GM19328 (cell line): ENCODE measurements around the gene AOAH.
"Not testable (repeated sequence)": the region's sequence is repeated elsewhere in the genome, so short reads cannot be mapped to it uniquely, and the experiment has no call there.

Experiments
- ATAC-seq: cut with Tn5 transposase; IDR thresholded peaks from one replicate; pipeline ENCODE4 v1.9.1; 2021; ENCODE audit warnings: mild to moderate bottlenecking, moderate library complexity; ENCODE audit not compliant: unreplicated experiment

Gene AOAH

DNA sequence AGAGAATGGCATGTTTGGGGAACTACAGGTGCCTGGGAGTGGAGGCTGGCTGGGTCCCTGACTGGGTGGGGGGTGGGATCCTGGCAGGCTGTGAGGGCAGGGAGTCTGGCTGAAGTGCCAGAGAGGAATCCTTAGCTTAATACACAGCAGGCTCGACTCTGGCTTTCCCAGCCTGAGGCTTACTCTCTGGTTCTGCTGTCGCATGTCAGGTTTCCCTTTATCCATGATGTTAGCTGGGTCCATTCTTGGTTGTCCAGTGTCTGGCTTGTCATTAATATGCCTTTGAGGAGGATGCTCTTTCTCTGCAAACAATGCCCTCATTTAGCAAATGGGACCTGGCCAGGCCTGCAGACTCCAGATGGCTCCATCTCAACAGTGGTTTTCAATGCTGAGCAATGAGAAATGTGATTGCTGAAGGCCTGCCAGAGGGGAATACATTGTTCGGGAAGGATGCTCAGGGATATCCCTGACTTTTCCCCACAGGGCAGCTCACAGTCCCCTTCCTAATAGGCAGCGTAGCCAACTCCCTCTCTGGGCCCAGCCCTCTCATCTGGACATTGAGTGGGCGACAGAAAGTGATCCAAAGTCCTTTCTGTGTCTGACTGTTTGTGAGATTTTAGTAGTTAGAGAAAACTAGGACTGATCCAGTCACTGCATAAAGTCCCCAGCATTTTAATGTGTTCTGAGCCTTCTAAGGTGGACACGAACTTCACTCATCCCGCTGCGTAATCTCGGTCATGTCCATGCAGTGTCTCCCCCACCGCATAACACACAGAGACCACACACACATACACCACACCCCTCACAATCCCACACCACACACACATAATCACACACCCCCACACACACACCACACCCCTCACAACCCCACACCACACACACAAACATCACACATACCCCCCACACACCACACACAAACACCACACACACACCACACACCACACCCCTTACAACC is 209.7 kb downstream of the AOAH start:
- no peak for ATAC-seq

DNA sequence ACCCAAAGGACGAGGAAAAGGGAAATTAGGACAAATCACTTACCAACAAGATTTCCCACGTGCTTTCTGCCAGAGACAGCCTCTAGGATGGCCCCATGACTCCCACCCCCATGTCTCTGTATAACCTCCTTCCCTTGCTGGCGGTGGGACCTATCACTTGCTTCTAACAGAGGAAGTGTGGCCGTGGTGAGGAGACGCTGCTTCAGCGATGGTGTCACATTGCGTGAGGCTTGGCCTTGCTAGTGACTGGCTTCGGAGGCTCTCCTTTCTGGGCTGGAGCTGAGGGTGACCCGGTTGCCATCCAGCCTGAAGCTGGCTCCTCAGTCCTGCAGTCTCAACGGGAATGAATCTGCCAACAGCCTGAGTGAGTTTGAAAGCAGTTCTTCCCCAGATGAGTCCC is 210.9 kb downstream of the AOAH start:
- no peak for ATAC-seq

DNA sequence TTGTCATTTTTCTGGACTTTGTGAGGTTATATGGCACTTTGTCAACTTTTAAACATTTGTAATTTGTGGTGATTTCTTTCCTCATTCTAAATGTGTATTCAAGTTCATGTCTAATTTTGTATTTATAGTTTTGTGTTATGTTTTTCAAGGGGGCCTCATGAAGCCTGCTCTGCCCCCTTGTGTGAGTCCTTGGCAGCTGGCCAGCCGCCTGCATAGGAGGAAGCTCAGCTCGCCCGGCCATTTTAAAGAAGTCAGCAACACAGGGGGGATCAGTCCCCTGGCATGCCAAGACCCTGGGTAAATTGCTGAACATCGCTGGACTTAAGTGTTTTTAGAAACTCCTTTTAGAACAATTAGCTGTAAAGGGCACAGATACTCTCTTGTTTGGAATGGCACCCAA is 211.7 kb downstream of the AOAH start:
- ATAC-seq = no peak

- ATAC-seq = no peak
Observed at GRCh38 chr7:36509962-36510361, 214.3 kb downstream of the AOAH start.

- no peak for ATAC-seq
Observed at GRCh38 chr7:36507475-36508440, 216.5 kb downstream of the AOAH start.

DNA sequence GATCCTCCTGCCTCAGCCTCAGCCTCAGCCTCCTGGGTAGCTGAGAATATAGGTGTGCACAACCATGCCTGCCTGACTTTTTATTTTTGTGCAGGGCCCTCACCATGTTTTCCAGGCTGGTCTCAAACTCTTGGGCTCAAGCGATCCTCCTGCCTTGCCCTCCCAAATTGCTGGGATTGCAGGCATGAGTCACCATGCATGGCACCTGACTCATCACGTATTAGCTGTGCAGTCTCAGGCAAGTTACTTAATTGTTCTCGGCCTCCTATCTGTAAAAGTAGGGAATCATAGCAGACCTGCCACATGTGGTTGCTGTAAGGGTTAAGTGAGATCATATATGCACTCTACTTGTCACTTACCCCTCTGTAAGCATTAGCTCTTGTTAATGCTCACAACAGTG is 217.5 kb downstream of the AOAH start:
- no peak for ATAC-seq

GRCh38 chr7:36506130-36506798 is 218.0 kb downstream of the AOAH start:
- ATAC-seq = no peak

DNA sequence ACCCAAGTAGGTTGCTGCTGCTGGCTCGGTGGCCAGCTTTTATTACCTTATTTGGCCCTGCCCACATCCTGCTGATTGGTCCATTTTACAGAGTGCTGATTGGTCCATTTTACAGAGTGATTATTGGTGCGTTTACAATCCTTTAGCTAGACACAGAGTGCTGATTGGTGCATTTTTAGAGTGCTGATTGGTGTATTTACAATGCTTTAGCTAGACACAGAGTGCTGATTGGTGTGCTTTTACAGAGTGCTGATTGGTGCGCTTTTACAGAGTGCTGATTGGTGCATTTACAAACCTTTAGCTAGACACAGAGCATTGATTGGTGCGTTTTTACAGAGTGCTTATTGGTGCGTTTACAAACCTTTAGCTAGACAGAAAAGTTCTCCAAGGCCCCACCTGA is 219.7 kb downstream of the AOAH start:
- ATAC-seq = not testable (repeated sequence)

DNA sequence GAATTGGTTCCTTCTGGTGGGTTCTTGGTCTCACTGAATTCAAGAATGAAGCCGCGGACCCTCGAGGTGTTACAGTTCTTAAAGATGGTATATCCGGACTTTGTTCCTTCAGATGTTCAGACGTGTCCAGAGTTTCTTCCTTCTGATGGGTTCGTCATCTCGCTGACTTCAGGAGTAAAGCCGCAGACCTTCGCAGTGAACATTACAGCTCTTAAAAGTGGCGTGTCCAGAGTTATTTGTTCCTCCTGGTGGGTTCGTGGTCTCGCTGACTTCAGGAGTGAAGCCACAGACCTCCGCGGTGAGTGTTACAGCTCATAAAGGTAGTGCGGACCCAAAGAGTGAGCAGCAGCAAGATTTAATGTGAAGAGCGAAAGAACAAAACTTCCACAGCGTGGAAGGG is 220.1 kb downstream of the AOAH start:
- ATAC-seq = not testable (repeated sequence)

GRCh38 chr7:36497775-36498174 is 226.5 kb downstream of the AOAH start:
- no peak for ATAC-seq

GRCh38 chr7:36497176-36497575 is 227.1 kb downstream of the AOAH start:
- not testable (repeated sequence) for ATAC-seq

DNA sequence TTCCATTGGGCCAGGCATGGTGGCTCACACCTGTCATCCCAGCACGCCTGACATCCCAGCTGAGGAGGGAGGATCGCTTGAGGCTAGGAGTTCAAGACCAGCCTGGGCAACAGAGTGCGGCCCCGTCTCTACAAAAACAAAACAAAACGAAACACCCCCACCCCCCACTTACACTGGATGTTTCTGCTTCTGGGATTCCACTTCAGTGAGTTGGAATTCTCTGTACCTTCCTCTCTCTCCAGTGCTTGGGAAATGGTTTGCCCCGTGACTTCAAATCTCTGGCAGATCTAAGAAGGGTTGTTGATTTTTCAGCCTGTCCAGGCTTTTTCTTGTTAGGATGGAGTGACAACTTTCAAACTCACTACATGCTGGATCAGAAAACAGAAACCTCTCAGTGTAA is 227.7 kb downstream of the AOAH start:
- no peak for ATAC-seq

- no peak for ATAC-seq
Observed at GRCh38 chr7:36491317-36491716, 233.0 kb downstream of the AOAH start.

GRCh38 chr7:36490419-36490830 is 233.9 kb downstream of the AOAH start:
- no peak for ATAC-seq

DNA sequence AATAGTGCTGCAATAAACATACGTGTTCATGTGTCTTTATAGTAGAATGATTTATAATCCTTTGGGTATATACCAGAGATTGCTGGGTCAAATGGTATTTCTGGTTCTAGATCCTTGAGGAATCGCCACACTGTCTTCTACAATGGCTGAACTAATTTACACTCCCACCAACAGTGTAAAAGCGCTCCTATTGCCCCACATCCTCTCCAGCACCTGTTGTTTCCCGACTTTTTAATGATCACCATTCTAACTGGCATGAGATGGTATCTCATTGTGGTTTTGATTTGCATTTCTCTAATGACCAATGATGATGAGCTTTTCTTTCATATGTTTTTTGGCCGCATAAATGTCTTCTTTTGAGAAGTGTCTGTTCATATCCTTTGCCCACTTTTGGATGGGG is 235.6 kb downstream of the AOAH start:
- not testable (repeated sequence) for ATAC-seq

DNA sequence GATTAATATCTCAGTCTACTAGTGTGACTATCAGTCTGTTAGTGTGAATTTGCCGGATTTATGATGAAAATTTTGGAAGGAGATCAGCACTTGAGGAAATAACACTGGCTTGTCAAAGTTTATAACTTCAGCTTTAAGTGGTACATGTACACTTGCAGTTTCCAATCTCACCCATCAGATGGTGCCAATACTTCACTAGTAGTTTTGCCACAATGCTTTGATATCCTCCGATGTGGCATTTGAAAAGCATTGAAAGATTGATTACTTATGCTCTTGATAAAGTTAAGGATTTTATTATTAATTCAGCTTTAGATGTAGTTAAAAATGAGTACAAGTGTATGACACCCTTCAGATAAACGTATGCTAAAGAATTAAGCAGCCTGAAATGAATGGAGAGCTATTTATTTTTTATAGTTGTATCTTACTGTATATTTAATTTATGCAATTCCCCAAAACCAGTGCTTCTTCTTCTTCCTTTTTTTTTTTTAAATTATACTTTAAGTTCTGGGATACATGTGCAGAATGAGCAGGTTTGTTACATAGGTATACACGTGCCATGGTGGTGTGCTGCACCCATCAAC is 236.4 kb downstream of the AOAH start:
- no peak for ATAC-seq

DNA sequence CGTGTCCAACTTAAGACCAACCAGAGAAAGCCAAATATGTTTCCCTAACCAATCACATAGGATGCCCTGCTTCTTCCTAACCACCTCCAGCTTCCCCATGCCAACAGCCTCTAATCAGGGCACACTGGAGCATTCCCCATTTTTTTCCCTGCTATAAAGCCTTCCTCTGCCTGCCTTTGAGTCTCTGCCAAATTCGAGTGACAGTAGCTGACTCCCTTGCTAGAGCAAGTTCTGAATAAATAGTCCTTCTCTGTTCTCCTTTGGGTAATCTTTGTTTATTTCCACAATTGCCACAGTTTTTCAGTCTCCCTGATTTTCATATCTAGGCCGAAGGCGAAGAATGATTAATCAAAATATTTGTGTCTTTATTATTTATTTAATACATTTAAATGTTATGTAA is 238.0 kb downstream of the AOAH start:
- no peak for ATAC-seq

GRCh38 chr7:36484265-36484664 is 240.0 kb downstream of the AOAH start:
- no peak for ATAC-seq

- ATAC-seq = not testable (repeated sequence)
Observed at GRCh38 chr7:36483853-36484252, 240.4 kb downstream of the AOAH start.

DNA sequence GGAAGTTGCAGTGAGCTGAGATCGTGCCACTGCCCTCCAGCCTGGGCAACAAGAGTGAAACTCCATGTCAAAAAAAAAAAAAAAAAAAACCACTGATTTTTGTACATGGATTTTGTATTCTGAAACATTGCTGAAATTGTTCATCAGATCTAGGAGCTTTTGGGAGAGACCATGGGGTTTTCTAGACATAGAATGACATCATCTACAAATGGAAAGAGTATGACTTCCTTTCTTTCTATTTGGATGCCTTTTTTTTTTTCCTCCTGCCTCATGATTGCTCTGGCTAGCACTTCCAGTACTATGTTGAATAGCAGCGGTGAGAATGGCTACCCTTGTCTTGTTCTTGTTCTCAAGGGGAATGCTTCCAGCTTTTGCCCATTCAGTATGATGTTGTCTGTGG is 245.5 kb downstream of the AOAH start:
- ATAC-seq = no peak

- no peak for ATAC-seq
Observed at GRCh38 chr7:36475381-36475780, 248.9 kb downstream of the AOAH start.
